AG04450 (cell line): ENCODE data around the gene ATP6V1D. TPM values are rescaled to one million over a fixed set of nuclear protein-coding genes. Genes with fewer than 3 reads are reported as not detected.

Experiments used
- CTCF ChIA-PET: fragments of 300-600, 350-600 bp; formaldehyde crosslinking; extraction: SDS; loops from one replicate; lab custom pipeline; 2022; ENCODE audit warnings: antibody characterized with exemption, inconsistent platforms; lab: Charles Lee
- POLR2A ChIA-PET: fragments of 350-600 bp; formaldehyde crosslinking; extraction: SDS; loops from one replicate; lab custom pipeline; 2021; ENCODE audit warnings: antibody characterized with exemption, inconsistent platforms; lab: Yijun Ruan, JAX
- DNase-seq: peaks from one replicate; pipeline ENCODE4 v3.0.0-alpha.2; 2011; ENCODE audit warnings: low read depth, low spot score
- H3K27ac ChIP-seq: one replicate; pipeline ENCODE4 v1.5.1; 2012; ENCODE audit warnings: low read depth, low read length, control low read depth
- H3K27me3 ChIP-seq: one replicate; pipeline ENCODE4 v1.6.0; 2012; ENCODE audit warnings: low read length; ENCODE audit not compliant: control insufficient read depth, insufficient read depth
- H3K4me3 ChIP-seq: 2 replicates; pipeline ENCODE4 v1.5.1; 2011; ENCODE audit warnings: mild to moderate bottlenecking, low read depth, low read length, control low read depth
- H3K9me3 ChIP-seq: 2 replicates; pipeline ENCODE4 v1.5.1; 2012; ENCODE audit warnings: low read length; ENCODE audit not compliant: control insufficient read depth, insufficient read depth
- CTCF ChIP-seq: IDR thresholded peaks from 2 replicates; pipeline ENCODE4 v1.5.1; 2011; ENCODE audit warnings: low read depth, low read length, control low read depth, inconsistent platforms
- polyA plus RNA-seq: library from polyadenylated mRNA; depleted of rRNA; stranded (reverse); fragments of >200 nt; gene quantifications from 2 replicates; pipeline ENCODE4 v1.2.3, GENCODE V29; 2011

ATP6V1D gene
- polyA plus RNA-seq, 1 experiment: 107 TPM

DNA sequence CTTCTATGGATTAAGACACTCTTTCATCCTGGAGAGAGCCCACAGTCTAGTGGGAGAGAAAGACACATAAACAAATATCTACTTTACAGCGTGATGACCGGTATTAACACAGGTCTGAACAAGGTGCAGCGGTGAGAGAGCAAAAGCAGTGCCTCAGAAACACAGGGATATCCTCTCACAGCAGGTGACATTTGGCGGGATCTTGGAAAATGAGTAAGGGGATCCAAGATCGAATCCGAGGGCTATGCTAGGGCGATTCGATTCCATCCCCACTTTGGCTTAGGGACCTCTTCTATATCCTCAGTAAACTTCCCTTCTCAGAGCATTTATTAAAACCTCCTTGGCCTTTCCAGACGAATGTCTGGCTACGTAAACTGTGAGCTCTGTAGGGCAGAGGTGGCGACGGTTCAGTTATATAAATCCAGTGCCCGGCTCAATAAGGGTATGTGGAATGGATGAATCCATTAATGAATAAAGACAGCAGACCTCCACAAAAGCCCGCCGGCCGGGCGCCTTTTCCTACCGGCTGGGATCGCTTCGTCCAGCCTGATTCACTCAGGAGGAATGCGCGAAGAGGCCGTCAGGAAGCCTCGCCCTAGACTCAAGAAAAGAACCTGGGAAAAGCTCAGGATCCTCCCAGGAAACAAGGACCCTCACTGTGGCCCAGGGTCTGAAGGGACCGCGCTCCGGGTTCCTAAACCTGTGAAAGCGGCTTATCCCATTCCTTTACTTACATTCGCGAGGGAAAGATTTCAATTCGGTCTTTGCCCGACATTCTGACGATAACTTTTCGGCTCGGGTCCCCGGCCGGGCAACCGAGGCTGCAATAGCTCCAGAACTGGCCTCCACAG lies 455 bp downstream of the ATP6V1D start:
- CTCF ChIA-PET: interaction anchor here (0.5 to 2.2 kb wide), 65 partner anchors 8 to 999 kb away, joined by 3 to 27 read pairs (median 5); partner anchors contain the start of genes PALS1, PIGH and RDH11
- Histone ChIP-seq H3K9me3 (peaks cover 2% of the 10 kb centered on the region; the same call in 1 of the 2 replicates), H3K4me3 (peak overlapping the region; percentile 97), H3K27ac (peak overlapping the region; percentile 99), H3K27me3 (no peaks in the 10 kb centered on the region)
- TF ChIP-seq CTCF: no peak
- POLR2A ChIA-PET: interaction anchor here (0.9 to 1.3 kb wide), 2 partner anchors 27 to 337 kb away, joined by 3 read pairs; partner anchors contain the start of gene RDH11
- DNase-seq: peak; percentile 24

DNA sequence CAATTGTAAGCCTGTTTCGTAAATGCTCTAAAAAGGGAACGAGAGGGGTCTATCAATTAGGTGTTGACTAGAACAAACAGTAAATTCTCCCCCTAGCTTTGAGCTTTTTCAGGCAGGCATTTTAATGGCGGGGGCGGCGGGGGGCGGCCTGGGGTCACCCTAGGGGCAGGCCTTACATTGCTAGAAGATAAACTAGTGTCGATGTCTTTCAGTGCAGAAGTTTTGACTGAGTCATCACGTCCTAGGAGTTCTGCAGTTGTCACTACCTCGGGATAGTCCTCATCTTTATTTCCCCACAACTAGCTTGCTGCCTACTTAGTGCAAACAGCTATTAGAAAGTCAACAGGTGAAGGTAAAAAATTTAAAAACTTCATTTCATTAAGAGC lies 1.6 kb downstream of the ATP6V1D start:
- TF ChIP-seq CTCF: no peak
- POLR2A ChIA-PET: interaction anchor here (0.6 kb wide), 1 partner anchor 22 kb away, joined by 5 read pairs; no protein-coding TSS in a partner anchor
- Histone ChIP-seq H3K27me3 (no peaks in the 10 kb centered on the region), H3K9me3 (peaks cover 2% of the 10 kb centered on the region; the same call in 1 of the 2 replicates), H3K27ac (no peak overlapping the region), H3K4me3 (peak overlapping the region; percentile 97)
- CTCF ChIA-PET: no interaction called here
- DNase-seq: no peak

GRCh38 chr14:67357186-67357968 lies 2.2 kb downstream of the ATP6V1D start:
- TF ChIP-seq CTCF: no peak
- CTCF ChIA-PET: interaction anchor here (0.6 to 1.5 kb wide), 2 partner anchors 15 to 191 kb away, joined by 3 to 5 read pairs; no protein-coding TSS in a partner anchor
- DNase-seq: no peak
- Histone ChIP-seq H3K27me3 (no peaks in the 10 kb centered on the region), H3K27ac (no peak overlapping the region), H3K4me3 (peak overlapping the region; percentile 97), H3K9me3 (peaks cover 2% of the 10 kb centered on the region; the same call in 1 of the 2 replicates)
- POLR2A ChIA-PET: no interaction called here

- CTCF ChIA-PET: interaction anchor here (2.7 kb wide), 1 partner anchor 8 kb away, joined by 19 read pairs; the partner anchor contains the start of genes ATP6V1D and EIF2S1
- POLR2A ChIA-PET: no interaction called here
Observed at GRCh38 chr14:67352055-67352454, 7.5 kb downstream of the ATP6V1D start.

More at GRCh38 chr14:67352055-67352454, 7.5 kb downstream of the ATP6V1D start:
- Histone ChIP-seq H3K9me3 (no peaks in the 10 kb centered on the region), H3K4me3 (no peak overlapping the region), H3K27me3 (no peaks in the 10 kb centered on the region), H3K27ac (no peak overlapping the region)
- no peak for DNase-seq
- no peak for TF ChIP-seq CTCF
